DOHH2 (cell line): ENCODE data around the gene HOGA1.

Experiments used
- EZH2phosphoT487 ChIP-seq: fragments of 200-600 bp; sonication (generic); IDR thresholded peaks from 2 replicates; pipeline ENCODE4 v1.6.1; 2017; ENCODE audit warnings: borderline replicate concordance, mild to moderate bottlenecking, antibody characterized with exemption, low read length, moderate library complexity, mixed read lengths
- TF ChIP-seq, protein P1 (sequence below): fragments of 200-600 bp; sonication (generic); IDR thresholded peaks from one replicate; pipeline ENCODE4 v1.5.1; 2014; ENCODE audit warnings: antibody characterized with exemption, mild to moderate bottlenecking, low read depth, low read length; ENCODE audit not compliant: poor library complexity, severe bottlenecking

DNA sequence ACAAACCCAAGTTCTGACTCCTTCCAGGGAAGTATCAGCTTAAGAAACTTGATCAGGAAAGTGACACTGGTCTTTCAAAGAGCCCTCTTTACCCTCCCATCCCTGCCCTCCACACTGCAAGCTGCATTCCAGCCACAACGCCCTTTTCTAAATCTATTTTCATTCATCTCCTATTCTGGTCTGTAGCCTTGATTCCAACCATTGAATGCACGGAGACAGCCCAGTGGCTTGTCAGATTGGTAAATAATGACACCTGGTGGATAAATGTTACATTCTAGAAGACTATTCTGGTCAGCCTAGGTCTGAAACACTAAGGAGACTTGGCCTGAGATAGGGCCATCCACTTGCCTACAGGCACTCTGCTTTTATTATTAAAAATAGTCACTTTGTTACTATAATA is 28.2 kb downstream of the HOGA1 start:
- TF ChIP-seq, protein P1, sequence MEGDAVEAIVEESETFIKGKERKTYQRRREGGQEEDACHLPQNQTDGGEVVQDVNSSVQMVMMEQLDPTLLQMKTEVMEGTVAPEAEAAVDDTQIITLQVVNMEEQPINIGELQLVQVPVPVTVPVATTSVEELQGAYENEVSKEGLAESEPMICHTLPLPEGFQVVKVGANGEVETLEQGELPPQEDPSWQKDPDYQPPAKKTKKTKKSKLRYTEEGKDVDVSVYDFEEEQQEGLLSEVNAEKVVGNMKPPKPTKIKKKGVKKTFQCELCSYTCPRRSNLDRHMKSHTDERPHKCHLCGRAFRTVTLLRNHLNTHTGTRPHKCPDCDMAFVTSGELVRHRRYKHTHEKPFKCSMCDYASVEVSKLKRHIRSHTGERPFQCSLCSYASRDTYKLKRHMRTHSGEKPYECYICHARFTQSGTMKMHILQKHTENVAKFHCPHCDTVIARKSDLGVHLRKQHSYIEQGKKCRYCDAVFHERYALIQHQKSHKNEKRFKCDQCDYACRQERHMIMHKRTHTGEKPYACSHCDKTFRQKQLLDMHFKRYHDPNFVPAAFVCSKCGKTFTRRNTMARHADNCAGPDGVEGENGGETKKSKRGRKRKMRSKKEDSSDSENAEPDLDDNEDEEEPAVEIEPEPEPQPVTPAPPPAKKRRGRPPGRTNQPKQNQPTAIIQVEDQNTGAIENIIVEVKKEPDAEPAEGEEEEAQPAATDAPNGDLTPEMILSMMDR = peak; percentile 20
- no peak for TF ChIP-seq EZH2phosphoT487
